ENCODE measurements around the gene SSBP3. TPM values are rescaled to one million over a fixed set of nuclear protein-coding genes. Genes with fewer than 3 reads are reported as not detected.

SSBP3 gene
- total and polyA plus RNA-seq, 2 experiments from 2014 or later = 47.4 to 68.6 TPM

- H3K36me3 Mint-ChIP-seq (ENCODE audit: low read depth) = peaks cover 11% of the 10 kb centered on the region
- peak overlapping the region; percentile 98 for H3K27ac ChIP-seq (ENCODE audit: low read depth)
These were observed 30.3 kb downstream of the SSBP3 start for GRCh38 chr1:54375712-54376429.

DNA sequence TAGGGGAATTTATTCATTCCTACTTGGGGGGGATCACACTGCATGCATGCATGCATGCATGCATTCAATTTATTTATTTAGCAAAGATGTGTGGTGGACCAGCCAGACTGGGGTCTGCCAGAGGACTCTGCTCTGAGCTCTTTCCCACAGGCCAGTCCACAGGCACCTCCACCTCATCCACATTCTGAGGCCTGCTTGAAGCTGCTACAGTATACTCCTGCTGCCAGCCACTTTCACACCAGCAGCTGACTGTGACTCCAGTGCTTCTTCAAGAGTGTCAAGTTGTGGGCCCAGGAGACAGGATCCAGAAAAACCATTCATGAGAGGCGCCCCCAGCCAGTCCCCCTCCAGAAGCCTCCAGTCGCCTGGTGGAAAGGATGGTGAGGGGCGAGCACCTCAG, 30.9 kb downstream of the SSBP3 start:
- Mint-ChIP-seq H3K9me3 (no peaks in the 10 kb centered on the region), H3K4me3 (peak overlapping the region; percentile 45; the same call in 2 of the 3 replicates), H3K27ac (peak overlapping the region; percentile 86), H3K36me3 (ENCODE audit: low read depth) (peaks cover 9% of the 10 kb centered on the region; the same call in 2 of the 3 replicates), H3K27me3 (ENCODE audit: insufficient read depth, low read depth, poor library complexity) (peaks cover 17% of the 10 kb centered on the region), H3K4me1 (peaks cover 97% of the 10 kb centered on the region)
- Histone ChIP-seq H3K36me3 (ENCODE audit: insufficient read depth) (no peaks in the 10 kb centered on the region), H3K4me3 (peak overlapping the region; percentile 32; the same call in 1 of the 2 replicates), H2AFZ (no peak overlapping the region), H3K27me3 (ENCODE audit: insufficient read depth) (no peaks in the 10 kb centered on the region), H3K9me2 (ENCODE audit: insufficient read depth) (no peaks in the 10 kb centered on the region), H3F3A (replicated peaks; ENCODE audit: low read depth) (peaks cover 14% of the 10 kb centered on the region), H3K4me1 (ENCODE audit: insufficient read depth) (peaks cover 74% of the 10 kb centered on the region), H4K20me1 (replicated peaks; ENCODE audit: insufficient read depth) (peaks cover 25% of the 10 kb centered on the region; the same call in 1 of the 2 replicates), H3K27ac (ENCODE audit: low read depth) (peak overlapping the region; percentile 98; the same call in 1 of the 2 replicates), H3K79me2 (replicated peaks; ENCODE audit: insufficient read depth) (peaks cover 97% of the 10 kb centered on the region), H3K4me2 (peak overlapping the region; percentile 78)
- ATAC-seq (no peak), DNase-seq (ENCODE audit: low spot score) (no peak)
- no peak for TF ChIP-seq NANOG (IDR thresholded peaks at IDR 0.05; ENCODE audit: borderline replicate concordance)
- TF ChIP-seq, protein P1, sequence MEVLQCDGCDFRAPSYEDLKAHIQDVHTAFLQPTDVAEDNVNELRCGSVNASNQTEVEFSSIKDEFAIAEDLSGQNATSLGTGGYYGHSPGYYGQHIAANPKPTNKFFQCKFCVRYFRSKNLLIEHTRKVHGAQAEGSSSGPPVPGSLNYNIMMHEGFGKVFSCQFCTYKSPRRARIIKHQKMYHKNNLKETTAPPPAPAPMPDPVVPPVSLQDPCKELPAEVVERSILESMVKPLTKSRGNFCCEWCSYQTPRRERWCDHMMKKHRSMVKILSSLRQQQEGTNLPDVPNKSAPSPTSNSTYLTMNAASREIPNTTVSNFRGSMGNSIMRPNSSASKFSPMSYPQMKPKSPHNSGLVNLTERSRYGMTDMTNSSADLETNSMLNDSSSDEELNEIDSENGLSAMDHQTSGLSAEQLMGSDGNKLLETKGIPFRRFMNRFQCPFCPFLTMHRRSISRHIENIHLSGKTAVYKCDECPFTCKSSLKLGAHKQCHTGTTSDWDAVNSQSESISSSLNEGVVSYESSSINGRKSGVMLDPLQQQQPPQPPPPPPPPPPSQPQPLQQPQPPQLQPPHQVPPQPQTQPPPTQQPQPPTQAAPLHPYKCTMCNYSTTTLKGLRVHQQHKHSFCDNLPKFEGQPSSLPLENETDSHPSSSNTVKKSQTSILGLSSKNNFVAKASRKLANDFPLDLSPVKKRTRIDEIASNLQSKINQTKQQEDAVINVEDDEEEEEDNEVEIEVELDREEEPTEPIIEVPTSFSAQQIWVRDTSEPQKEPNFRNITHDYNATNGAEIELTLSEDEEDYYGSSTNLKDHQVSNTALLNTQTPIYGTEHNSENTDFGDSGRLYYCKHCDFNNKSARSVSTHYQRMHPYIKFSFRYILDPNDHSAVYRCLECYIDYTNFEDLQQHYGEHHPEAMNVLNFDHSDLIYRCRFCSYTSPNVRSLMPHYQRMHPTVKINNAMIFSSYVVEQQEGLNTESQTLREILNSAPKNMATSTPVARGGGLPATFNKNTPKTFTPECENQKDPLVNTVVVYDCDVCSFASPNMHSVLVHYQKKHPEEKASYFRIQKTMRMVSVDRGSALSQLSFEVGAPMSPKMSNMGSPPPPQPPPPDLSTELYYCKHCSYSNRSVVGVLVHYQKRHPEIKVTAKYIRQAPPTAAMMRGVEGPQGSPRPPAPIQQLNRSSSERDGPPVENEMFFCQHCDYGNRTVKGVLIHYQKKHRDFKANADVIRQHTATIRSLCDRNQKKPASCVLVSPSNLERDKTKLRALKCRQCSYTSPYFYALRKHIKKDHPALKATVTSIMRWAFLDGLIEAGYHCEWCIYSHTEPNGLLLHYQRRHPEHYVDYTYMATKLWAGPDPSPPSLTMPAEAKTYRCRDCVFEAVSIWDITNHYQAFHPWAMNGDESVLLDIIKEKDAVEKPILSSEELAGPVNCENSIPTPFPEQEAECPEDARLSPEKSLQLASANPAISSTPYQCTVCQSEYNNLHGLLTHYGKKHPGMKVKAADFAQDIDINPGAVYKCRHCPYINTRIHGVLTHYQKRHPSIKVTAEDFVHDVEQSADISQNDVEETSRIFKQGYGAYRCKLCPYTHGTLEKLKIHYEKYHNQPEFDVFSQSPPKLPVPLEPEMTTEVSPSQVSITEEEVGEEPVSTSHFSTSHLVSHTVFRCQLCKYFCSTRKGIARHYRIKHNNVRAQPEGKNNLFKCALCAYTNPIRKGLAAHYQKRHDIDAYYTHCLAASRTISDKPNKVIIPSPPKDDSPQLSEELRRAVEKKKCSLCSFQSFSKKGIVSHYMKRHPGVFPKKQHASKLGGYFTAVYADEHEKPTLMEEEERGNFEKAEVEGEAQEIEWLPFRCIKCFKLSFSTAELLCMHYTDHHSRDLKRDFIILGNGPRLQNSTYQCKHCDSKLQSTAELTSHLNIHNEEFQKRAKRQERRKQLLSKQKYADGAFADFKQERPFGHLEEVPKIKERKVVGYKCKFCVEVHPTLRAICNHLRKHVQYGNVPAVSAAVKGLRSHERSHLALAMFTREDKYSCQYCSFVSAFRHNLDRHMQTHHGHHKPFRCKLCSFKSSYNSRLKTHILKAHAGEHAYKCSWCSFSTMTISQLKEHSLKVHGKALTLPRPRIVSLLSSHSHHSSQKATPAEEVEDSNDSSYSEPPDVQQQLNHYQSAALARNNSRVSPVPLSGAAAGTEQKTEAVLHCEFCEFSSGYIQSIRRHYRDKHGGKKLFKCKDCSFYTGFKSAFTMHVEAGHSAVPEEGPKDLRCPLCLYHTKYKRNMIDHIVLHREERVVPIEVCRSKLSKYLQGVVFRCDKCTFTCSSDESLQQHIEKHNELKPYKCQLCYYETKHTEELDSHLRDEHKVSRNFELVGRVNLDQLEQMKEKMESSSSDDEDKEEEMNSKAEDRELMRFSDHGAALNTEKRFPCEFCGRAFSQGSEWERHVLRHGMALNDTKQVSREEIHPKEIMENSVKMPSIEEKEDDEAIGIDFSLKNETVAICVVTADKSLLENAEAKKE (CRISPR knock-in tag; IDR thresholded peaks at IDR 0.05) = no peak
- TF ChIP-seq POLR2AphosphoS5 (IDR thresholded peaks at IDR 0.05; ENCODE audit: low read depth) = no peak
- TF ChIP-seq EZH2phosphoT487 (IDR thresholded peaks at IDR 0.05; ENCODE audit: unreplicated experiment) = no peak
- TF ChIP-seq ZNF331 (CRISPR knock-in tag; IDR thresholded peaks at IDR 0.05; ENCODE audit: low read depth) = no peak
- TF ChIP-seq, protein P2, sequence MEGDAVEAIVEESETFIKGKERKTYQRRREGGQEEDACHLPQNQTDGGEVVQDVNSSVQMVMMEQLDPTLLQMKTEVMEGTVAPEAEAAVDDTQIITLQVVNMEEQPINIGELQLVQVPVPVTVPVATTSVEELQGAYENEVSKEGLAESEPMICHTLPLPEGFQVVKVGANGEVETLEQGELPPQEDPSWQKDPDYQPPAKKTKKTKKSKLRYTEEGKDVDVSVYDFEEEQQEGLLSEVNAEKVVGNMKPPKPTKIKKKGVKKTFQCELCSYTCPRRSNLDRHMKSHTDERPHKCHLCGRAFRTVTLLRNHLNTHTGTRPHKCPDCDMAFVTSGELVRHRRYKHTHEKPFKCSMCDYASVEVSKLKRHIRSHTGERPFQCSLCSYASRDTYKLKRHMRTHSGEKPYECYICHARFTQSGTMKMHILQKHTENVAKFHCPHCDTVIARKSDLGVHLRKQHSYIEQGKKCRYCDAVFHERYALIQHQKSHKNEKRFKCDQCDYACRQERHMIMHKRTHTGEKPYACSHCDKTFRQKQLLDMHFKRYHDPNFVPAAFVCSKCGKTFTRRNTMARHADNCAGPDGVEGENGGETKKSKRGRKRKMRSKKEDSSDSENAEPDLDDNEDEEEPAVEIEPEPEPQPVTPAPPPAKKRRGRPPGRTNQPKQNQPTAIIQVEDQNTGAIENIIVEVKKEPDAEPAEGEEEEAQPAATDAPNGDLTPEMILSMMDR (conservative IDR thresholded peaks at IDR 0.05; ENCODE audit: low read depth in 2 of 2) = no peak
- TF ChIP-seq EZH2 (IDR thresholded peaks at IDR 0.05; ENCODE audit: low read depth, unreplicated experiment) = no peak

More at GRCh38 chr1:54375712-54376429, 30.3 kb downstream of the SSBP3 start:
- Histone ChIP-seq H3K4me3 (peak overlapping the region; percentile 42), H3K36me3 (ENCODE audit: insufficient read depth) (no peaks in the 10 kb centered on the region), H3K4me2 (peak overlapping the region; percentile 78), H4K20me1 (replicated peaks; ENCODE audit: insufficient read depth) (peaks cover 25% of the 10 kb centered on the region; the same call in 1 of the 2 replicates), H3K79me2 (replicated peaks; ENCODE audit: insufficient read depth) (peaks cover 97% of the 10 kb centered on the region), H3F3A (replicated peaks; ENCODE audit: low read depth) (peaks cover 14% of the 10 kb centered on the region), H3K27me3 (ENCODE audit: insufficient read depth) (no peaks in the 10 kb centered on the region), H3K9me2 (ENCODE audit: insufficient read depth) (no peaks in the 10 kb centered on the region), H3K4me1 (ENCODE audit: insufficient read depth) (peaks cover 79% of the 10 kb centered on the region), H2AFZ (no peak overlapping the region)
- DNase-seq (ENCODE audit: low spot score) (peak; percentile 69), ATAC-seq (peak; percentile 44)
- Mint-ChIP-seq H3K27me3 (ENCODE audit: insufficient read depth, low read depth, poor library complexity) (peaks cover 17% of the 10 kb centered on the region), H3K9me3 (no peaks in the 10 kb centered on the region), H3K4me3 (peak overlapping the region; percentile 48), H3K4me1 (peaks cover 97% of the 10 kb centered on the region), H3K27ac (peak overlapping the region; percentile 85)
- TF ChIP-seq, protein P2 (conservative IDR thresholded peaks at IDR 0.05; ENCODE audit: low read depth in 2 of 2) = peak; percentile 36 to 47
- TF ChIP-seq JUNB (IDR thresholded peaks at IDR 0.05; ENCODE audit: unreplicated experiment) = no peak
- TF ChIP-seq POLR2AphosphoS5 (IDR thresholded peaks at IDR 0.05; ENCODE audit: low read depth) = no peak
